ENCODE data around the gene PI4KA. TPM values are rescaled to one million over a fixed set of nuclear protein-coding genes. Genes with fewer than 3 reads are reported as not detected.

The PI4KA gene
- total RNA-seq, 1 experiment from 2014 or later = 54.3 TPM

- ChIA-PET POLR2A (no interaction called here), CTCF (no interaction called here)
- H3K27ac ChIP-seq (ENCODE audit: low read length) = no peak overlapping the region
- H3K9me3 ChIP-seq (ENCODE audit: control insufficient read depth, insufficient read depth, low read depth, low read length) = no peaks in the 10 kb centered on the region
- no peak overlapping the region for H3K4me3 ChIP-seq (ENCODE audit: low read depth in 2 of 2, low read length in 2 of 2)
- BruUV-seq (replicated peaks) = no TSS peak
- no peak for ATAC-seq
- DNase-seq (ENCODE audit: low read depth, low spot score) = no peak
- H3K27me3 ChIP-seq (ENCODE audit: control insufficient read depth, insufficient read depth, low read length) = no peaks in the 10 kb centered on the region
- in situ Hi-C loops (cut with HindIII; ENCODE audit: low pct_unique_long_range_greater_than_20kb, low sequenced_read_pairs) = no loop called here
- TF ChIP-seq POLR2AphosphoS5 (IDR thresholded peaks at IDR 0.05; ENCODE audit: low read depth, low read length) (no peak), TCF7L2 (IDR thresholded peaks at IDR 0.05; ENCODE audit: low read depth, low read length) (no peak), REST (IDR thresholded peaks at IDR 0.05; ENCODE audit: insufficient read depth in 1 of 2, low read depth in 2 of 2, low read length in 1 of 2) (no peak), SIN3A (IDR thresholded peaks at IDR 0.05; ENCODE audit: borderline replicate concordance, insufficient read depth, low read depth, low read length) (no peak), CTCF (IDR thresholded peaks at IDR 0.05) (no peak)
- H3K36me3 ChIP-seq (ENCODE audit: control insufficient read depth, insufficient read depth, low read length) = peaks cover 4% of the 10 kb centered on the region; the same call in 1 of the 2 replicates
- intact Hi-C loops (cut with micrococcal nuclease; ENCODE audit: unreplicated experiment) = no loop called here
- no peaks in the 10 kb centered on the region for H3K4me1 ChIP-seq (ENCODE audit: control insufficient read depth, insufficient read depth, low read length)
Observed at GRCh38 chr22:20805972-20806471, 52.6 kb downstream of the PI4KA start.

- peaks cover 4% of the 10 kb centered on the region; the same call in 1 of the 2 replicates for H3K36me3 ChIP-seq (ENCODE audit: control insufficient read depth, insufficient read depth, low read length)
- no peak overlapping the region for H3K27ac ChIP-seq (ENCODE audit: low read length)
- no peaks in the 10 kb centered on the region for H3K4me1 ChIP-seq (ENCODE audit: control insufficient read depth, insufficient read depth, low read length)
- no peak for TF ChIP-seq SIN3A (IDR thresholded peaks at IDR 0.05; ENCODE audit: borderline replicate concordance, insufficient read depth, low read depth, low read length)
- no peak for TF ChIP-seq POLR2AphosphoS5 (IDR thresholded peaks at IDR 0.05; ENCODE audit: low read depth, low read length)
- TF ChIP-seq TCF7L2 (IDR thresholded peaks at IDR 0.05; ENCODE audit: low read depth, low read length) = no peak
- no peak for TF ChIP-seq CTCF (IDR thresholded peaks at IDR 0.05)
- no peak for TF ChIP-seq REST (IDR thresholded peaks at IDR 0.05; ENCODE audit: insufficient read depth in 1 of 2, low read depth in 2 of 2, low read length in 1 of 2)
- CTCF ChIA-PET = no interaction called here
- DNase-seq (ENCODE audit: low read depth, low spot score) (no peak), ATAC-seq (no peak)
- no peak overlapping the region for H3K4me3 ChIP-seq (ENCODE audit: low read depth in 2 of 2, low read length in 2 of 2)
- POLR2A ChIA-PET = no interaction called here
- no peaks in the 10 kb centered on the region for H3K9me3 ChIP-seq (ENCODE audit: control insufficient read depth, insufficient read depth, low read depth, low read length)
- in situ Hi-C loops (cut with HindIII; ENCODE audit: low pct_unique_long_range_greater_than_20kb, low sequenced_read_pairs) (no loop called here), intact Hi-C loops (cut with micrococcal nuclease; ENCODE audit: unreplicated experiment) (no loop called here)
- H3K27me3 ChIP-seq (ENCODE audit: control insufficient read depth, insufficient read depth, low read length) = no peaks in the 10 kb centered on the region
- BruUV-seq (replicated peaks) = no TSS peak
Observed at GRCh38 chr22:20804650-20805049, 54.0 kb downstream of the PI4KA start.
